PC-9 (cell line): Measurements from ENCODE around the gene SLC39A10.

Experiments used
- CTCF ChIP-seq: fragments of 200-600 bp; sonication (generic); conservative IDR thresholded peaks from 2 replicates; pipeline ENCODE4 v1.6.1; 2017; ENCODE audit warnings: mixed run types, antibody characterized with exemption, mild to moderate bottlenecking, moderate library complexity
- EZH2 ChIP-seq: fragments of 200-600 bp; sonication (generic); IDR thresholded peaks from 2 replicates; pipeline ENCODE4 v1.8.0; 2017; ENCODE audit warnings: antibody characterized with exemption, low read depth

- no peak for TF ChIP-seq CTCF
- TF ChIP-seq EZH2, result no peak
Observed at GRCh38 chr2:195730912-195731311, 73.9 kb downstream of the SLC39A10 start.
